GM12878 (cell line): ENCODE results near the gene CAVIN4. TPM values are rescaled to one million over a fixed set of nuclear protein-coding genes. Genes with fewer than 3 reads are reported as not detected.

Experiments used
- ATAC-seq: fragments of 200-7000 bp; cut with Tn5 transposase; 3 replicates; pipeline ENCODE4 v1.9.1; 2020; ENCODE audit warnings: mild to moderate bottlenecking, moderate library complexity
- BruUV-seq: library from RNA; stranded (reverse); fragments of 400-500 nt; replicated peaks from 2 replicates; lab custom pipeline; 2021; lab: Mats Ljungman, UMichigan
- CTCF ChIA-PET: fragments of 300-600 bp; sonication (Branson Sonifier 250); formaldehyde crosslinking; extraction: SDS; loops from one replicate; lab custom pipeline; 2021; ENCODE audit warnings: inconsistent platforms; lab: Yijun Ruan, JAX
- POLR2A ChIA-PET: fragments of 350-600 bp; formaldehyde crosslinking; extraction: SDS; loops from one replicate; lab custom pipeline; 2021; ENCODE audit warnings: inconsistent platforms; lab: Charles Lee
- RAD21 ChIA-PET: fragments of 300-600 bp; sonication (Branson Sonifier 250); formaldehyde crosslinking; loops from one replicate; lab custom pipeline; 2023; ENCODE audit warnings: antibody characterized with exemption; ENCODE audit not compliant: unreplicated experiment; lab: Charles Lee
- SMC1A ChIA-PET: fragments of 300-600 bp; sonication (Branson Sonifier 250); formaldehyde crosslinking; loops from one replicate; lab custom pipeline; 2023; ENCODE audit not compliant: unreplicated experiment, uncharacterized antibody; lab: Charles Lee
- DNase-seq: peaks from one replicate; pipeline ENCODE4 v3.0.0-alpha.2; 2011; ENCODE audit warnings: low read depth, low spot score
- FAIRE-seq: peaks from 3 replicates; lab custom pipeline; 2011; peaks lifted over from hg19 to GRCh38; lab: Jason Lieb, UNC
- H2AFZ ChIP-seq: 2 replicates; pipeline ENCODE4 v1.6.0; 2011; ENCODE audit warnings: low read depth, low read length, control low read depth; ENCODE audit not compliant: control insufficient read depth
- H3K27ac ChIP-seq: 2 replicates; pipeline ENCODE4 v1.5.1; 2011; ENCODE audit warnings: control low read depth; ENCODE audit not compliant: control insufficient read depth, insufficient read depth
- H3K27me3 ChIP-seq, 2 experiments: replicated peaks in 1 of 2; 2 replicates each; pipeline versions ENCODE4 v1.6.0 to v1.6.1; 2011; ENCODE audit warnings: low read length in 1 of 2; ENCODE audit not compliant: control insufficient read depth in 2 of 2, insufficient read depth in 2 of 2
- H3K36me3 ChIP-seq, 2 experiments: 2 replicates each; pipeline ENCODE4 v1.5.1; 2011; ENCODE audit warnings: low read length in 1 of 2; ENCODE audit not compliant: control insufficient read depth in 2 of 2, insufficient read depth in 2 of 2
- H3K4me1 ChIP-seq: 2 replicates; pipeline ENCODE4 v1.6.1; 2011; ENCODE audit warnings: mild to moderate bottlenecking, low read length, moderate library complexity, mixed read lengths; ENCODE audit not compliant: control insufficient read depth, insufficient read depth
- H3K4me2 ChIP-seq: 2 replicates; pipeline ENCODE4 v1.6.0; 2011; ENCODE audit warnings: control low read depth; ENCODE audit not compliant: control insufficient read depth, insufficient read depth
- H3K4me3 ChIP-seq: fragments of 200-600 bp; sonication (generic); 2 replicates; pipeline ENCODE4 v1.5.1; 2016
- H3K79me2 ChIP-seq: 2 replicates; pipeline ENCODE4 v1.6.0; 2011; ENCODE audit warnings: low read length; ENCODE audit not compliant: control insufficient read depth, insufficient read depth
- H3K9ac ChIP-seq: 2 replicates; pipeline ENCODE4 v1.8.0; 2011; ENCODE audit warnings: low read length, control low read depth, mixed read lengths; ENCODE audit not compliant: control insufficient read depth, insufficient read depth
- H3K9me3 ChIP-seq: replicated peaks from 3 replicates; pipeline ENCODE4 v1.5.1; 2011; ENCODE audit warnings: mild to moderate bottlenecking, low read length; ENCODE audit not compliant: control insufficient read depth, insufficient read depth
- H4K20me1 ChIP-seq: 2 replicates; pipeline ENCODE4 v1.6.0; 2011; ENCODE audit not compliant: control insufficient read depth, insufficient read depth
- BCL11A ChIP-seq: IDR thresholded peaks from 2 replicates; pipeline ENCODE4 v1.6.1; 2011; ENCODE audit warnings: low read depth, low read length
- BHLHE40 ChIP-seq, 2 experiments: fragments of 450-650 bp in 1 of 2; IDR thresholded peaks; 2 replicates each; pipeline ENCODE4 v1.6.1; 2011 to 2017; ENCODE audit warnings: low read depth in 2 of 2, borderline replicate concordance in 1 of 2, improper control_type of control experiment in 1 of 2, low read length in 1 of 2, mild to moderate bottlenecking in 1 of 2
- BMI1 ChIP-seq: fragments of 450-650 bp; IDR thresholded peaks from 2 replicates; pipeline ENCODE4 v1.6.1; 2016; ENCODE audit warnings: mild to moderate bottlenecking, moderate library complexity, borderline replicate concordance
- CREB1 ChIP-seq: IDR thresholded peaks from 2 replicates; pipeline ENCODE4 v1.6.1; 2012; ENCODE audit warnings: low read depth, mild to moderate bottlenecking, inconsistent platforms
- HCFC1 ChIP-seq: fragments of 150-350 bp; IDR thresholded peaks from 2 replicates; pipeline ENCODE4 v1.6.1; 2014; ENCODE audit warnings: low read length
- KDM1A ChIP-seq: fragments of 200-600 bp; sonication (generic); IDR thresholded peaks from 2 replicates; pipeline ENCODE4 v1.6.1; 2016; ENCODE audit warnings: borderline replicate concordance
- MYC ChIP-seq: IDR thresholded peaks from 2 replicates; pipeline ENCODE4 v1.6.1; 2011; ENCODE audit warnings: mild to moderate bottlenecking, low read length, moderate library complexity, inconsistent platforms; ENCODE audit not compliant: insufficient read depth, insufficient replicate concordance, insufficient read length, severe bottlenecking
- NFYA ChIP-seq: IDR thresholded peaks from 2 replicates; pipeline ENCODE4 v1.6.1; 2011; ENCODE audit warnings: low read depth, mild to moderate bottlenecking, low read length, improper control_type of control experiment, borderline replicate concordance
- PAX8 ChIP-seq: fragments of 450-650 bp; IDR thresholded peaks from 2 replicates; pipeline ENCODE4 v1.6.1; 2017; ENCODE audit warnings: mild to moderate bottlenecking, moderate library complexity
- RELA ChIP-seq: fragments of 450-650 bp; IDR thresholded peaks from 2 replicates; pipeline ENCODE4 v1.8.0; 2014; ENCODE audit warnings: borderline replicate concordance; ENCODE audit not compliant: partially characterized antibody
- STAT1 ChIP-seq: fragments of 450-650 bp; conservative IDR thresholded peaks from 2 replicates; pipeline ENCODE4 v1.6.1; 2014; ENCODE audit warnings: antibody characterized with exemption, mild to moderate bottlenecking
- SUZ12 ChIP-seq: fragments of 200-600 bp; sonication (generic); IDR thresholded peaks from one replicate; pipeline ENCODE4 v1.6.1; 2018; ENCODE audit warnings: antibody characterized with exemption, mild to moderate bottlenecking; ENCODE audit not compliant: unreplicated experiment
- TARDBP ChIP-seq: IDR thresholded peaks from 2 replicates; pipeline ENCODE4 v1.6.1; 2016; ENCODE audit warnings: borderline replicate concordance
- TBL1XR1 ChIP-seq: IDR thresholded peaks from 2 replicates; pipeline ENCODE4 v1.6.1; 2012; ENCODE audit warnings: low read depth, low read length, improper control_type of control experiment
- WGBS: methylation state at CpG from one replicate; pipeline ENCODE4 v1.1.6; 2016; ENCODE audit warnings: low lambda C conversion rate; ENCODE audit not compliant: insufficient replicate concordance, insufficient coverage; ENCODE audit errors: missing lambda C conversion rate; 5-methylcytosine and 5-hydroxymethylcytosine counted together
- in situ Hi-C: fragments of 300-500 bp; cut with MboI; formaldehyde crosslinking; loops from 9 replicates; pipeline ENCODE4 v1.14.3; 2018; ENCODE audit warnings: mixed read lengths
- intact Hi-C: fragments of 100-400 bp; cut with micrococcal nuclease; formaldehyde crosslinking; loops from one replicate; pipeline ENCODE4 v1.14.2; 2022; ENCODE audit not compliant: unreplicated experiment
- polyA plus RNA-seq, 11 experiments: library from polyadenylated mRNA; depleted of rRNA in 4 of 11; unstranded in 6 of 11; stranded (reverse) in 5 of 11; fragments of >200 nt; fragmentation: Nextera tagmentation in 4 of 11; fragmentation: Illumina TruSeq in 1 of 11; extraction: Ambion mirVana in 4 of 11; extraction: Trizol in 1 of 11; gene quantifications; 1 replicate in 1 of 11; 2 replicates in 10 of 11; pipeline versions ENCODE4 v1.2.1 to v1.2.3, GENCODE V29; 2011 to 2016; ENCODE audit warnings: inconsistent platforms in 2 of 11, missing spikeins in 2 of 11, low read depth in 1 of 11
- total RNA-seq, 4 experiments: library from RNA; depleted of rRNA in 3 of 4; stranded (reverse); fragments of >200 nt in 3 of 4; fragmentation: Illumina TruSeq in 1 of 4; extraction: Trizol in 1 of 4; gene quantifications; 2 replicates each; pipeline versions ENCODE4 v1.2.1 to v1.2.3, GENCODE V29; 2013 to 2021
- TF ChIP-seq, protein P1 (sequence below): fragments of 450-650 bp; IDR thresholded peaks from 2 replicates; pipeline ENCODE4 v1.6.1; 2014; ENCODE audit warnings: mild to moderate bottlenecking

The CAVIN4 gene
- total and polyA plus RNA-seq, 10 of the 15 experiments (the other 5 are each of a cell fraction or from before 2014, with no cell fraction given), result 0.04 to 0.13 (median 0.08) TPM; not detected in 3

DNA sequence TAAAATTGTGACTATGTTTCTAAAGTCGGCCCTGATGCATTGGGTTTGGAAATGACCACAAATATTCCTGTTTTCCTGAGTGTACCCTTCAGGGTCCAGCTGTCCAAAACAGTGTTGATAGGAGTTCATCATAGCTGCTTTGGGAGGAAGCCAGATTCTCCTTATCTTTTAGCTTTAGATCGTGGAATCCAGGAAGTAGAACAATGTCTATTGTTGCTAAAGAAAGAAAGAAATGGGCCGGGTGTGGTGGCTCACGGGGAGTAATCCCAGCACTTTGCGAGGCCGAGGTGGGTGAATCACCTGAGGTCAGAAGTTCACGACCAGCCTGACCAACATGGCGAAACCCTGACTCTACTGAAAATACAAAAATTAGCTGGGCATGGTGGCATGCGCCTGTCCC is 9.5 kb downstream of the CAVIN4 start (continued):
- TF ChIP-seq KDM1A (no peak), RELA (no peak), NFYA (no peak), CREB1 (no peak), BCL11A (no peak), MYC (no peak)
- TF ChIP-seq, protein P1, sequence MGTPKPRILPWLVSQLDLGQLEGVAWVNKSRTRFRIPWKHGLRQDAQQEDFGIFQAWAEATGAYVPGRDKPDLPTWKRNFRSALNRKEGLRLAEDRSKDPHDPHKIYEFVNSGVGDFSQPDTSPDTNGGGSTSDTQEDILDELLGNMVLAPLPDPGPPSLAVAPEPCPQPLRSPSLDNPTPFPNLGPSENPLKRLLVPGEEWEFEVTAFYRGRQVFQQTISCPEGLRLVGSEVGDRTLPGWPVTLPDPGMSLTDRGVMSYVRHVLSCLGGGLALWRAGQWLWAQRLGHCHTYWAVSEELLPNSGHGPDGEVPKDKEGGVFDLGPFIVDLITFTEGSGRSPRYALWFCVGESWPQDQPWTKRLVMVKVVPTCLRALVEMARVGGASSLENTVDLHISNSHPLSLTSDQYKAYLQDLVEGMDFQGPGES, result no peak

DNA sequence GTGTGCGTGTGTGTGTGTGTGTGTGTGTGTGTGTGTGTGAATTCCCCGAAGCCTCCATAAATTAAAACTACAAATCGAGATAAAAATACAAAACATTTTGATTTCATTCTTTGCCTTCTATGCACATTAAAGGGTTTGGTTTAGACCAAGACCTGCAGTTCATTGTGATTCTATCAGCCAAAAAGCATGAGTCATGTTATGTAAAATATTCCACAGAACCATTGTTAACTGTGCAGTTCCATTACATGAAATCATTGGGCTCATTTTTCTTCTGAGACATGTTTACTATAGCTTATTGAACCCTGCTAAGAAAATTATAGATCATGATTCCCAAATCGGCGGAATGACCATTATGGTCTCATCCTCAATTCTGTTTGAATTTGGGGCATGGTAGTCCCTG is 11.7 kb downstream of the CAVIN4 start:
- intact Hi-C loops, result no loop called here
- 53% methylated on average over 5 of the region's 5 CpGs for whole genome bisulfite sequencing

More for the DNA sequence above, 11.7 kb downstream of the CAVIN4 start:
- Histone ChIP-seq H3K36me3 (no peaks in the 10 kb centered on the region), H2AFZ (no peak overlapping the region), H3K4me1 (no peaks in the 10 kb centered on the region), H3K4me2 (no peak overlapping the region), H4K20me1 (no peaks in the 10 kb centered on the region), H3K9ac (no peak overlapping the region), H3K9me3 (no peaks in the 10 kb centered on the region), H3K27ac (no peak overlapping the region), H3K27me3 (no peaks in the 10 kb centered on the region; a peak in 2 of 4 replicates), H3K79me2 (no peaks in the 10 kb centered on the region), H3K4me3 (no peak overlapping the region)
- TF ChIP-seq NFYA (no peak), TARDBP (no peak), SUZ12 (no peak), TBL1XR1 (no peak), STAT1 (no peak), CREB1 (no peak), BHLHE40 (IDR thresholded peaks at IDR 0.05; ENCODE audit: borderline replicate concordance in 1 of 2, low read depth in 2 of 2, low read length in 1 of 2) (no peak), PAX8 (no peak), BMI1 (no peak), HCFC1 (no peak)
- SMC1A ChIA-PET, result interaction anchor here (1.2 to 1.5 kb wide), 2 partner anchors 8 to 10 kb away, joined by 3 to 4 read pairs; no protein-coding TSS in a partner anchor
- POLR2A ChIA-PET, result no interaction called here
- ATAC-seq, result no peak
- no peak for FAIRE-seq
- RAD21 ChIA-PET, result no interaction called here
- CTCF ChIA-PET, result no interaction called here
- no peak for DNase-seq
- BruUV-seq, result no TSS peak
- in situ Hi-C loops, result loop anchor here (25.0 kb wide), 1 partner anchor 577 kb away; no protein-coding TSS in a partner anchor
